Measurements from ENCODE around the gene VEGFB.

VEGFB gene

GRCh38 chr11:64211181-64211872, 23.1 kb upstream of the VEGFB start:
- DNase-seq (ENCODE audit: low spot score), result no peak

DNA sequence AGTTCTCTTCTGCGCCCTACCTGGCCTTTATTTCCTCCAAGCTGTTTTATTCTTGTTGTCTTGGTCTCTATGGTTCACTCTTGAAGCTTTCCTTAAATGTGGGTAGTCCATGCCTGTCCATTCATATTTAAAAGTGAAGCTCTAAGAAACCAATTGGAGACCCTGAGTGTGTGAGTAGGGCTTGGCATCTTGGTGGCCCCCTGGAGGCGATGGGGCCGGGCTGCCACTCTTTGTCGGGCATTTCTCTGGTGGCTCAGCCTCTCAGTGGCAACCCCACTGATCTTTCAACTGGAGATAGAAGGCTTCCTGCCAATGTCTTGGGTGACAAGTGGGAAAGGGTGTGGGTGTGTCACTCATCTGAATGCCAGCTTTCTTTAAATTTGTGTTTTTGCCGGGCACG, 17.5 kb upstream of the VEGFB start:
- no peak for DNase-seq (ENCODE audit: low spot score)

- DNase-seq (ENCODE audit: low spot score), result no peak
These were observed 15.6 kb upstream of the VEGFB start for GRCh38 chr11:64218628-64219353.

DNA sequence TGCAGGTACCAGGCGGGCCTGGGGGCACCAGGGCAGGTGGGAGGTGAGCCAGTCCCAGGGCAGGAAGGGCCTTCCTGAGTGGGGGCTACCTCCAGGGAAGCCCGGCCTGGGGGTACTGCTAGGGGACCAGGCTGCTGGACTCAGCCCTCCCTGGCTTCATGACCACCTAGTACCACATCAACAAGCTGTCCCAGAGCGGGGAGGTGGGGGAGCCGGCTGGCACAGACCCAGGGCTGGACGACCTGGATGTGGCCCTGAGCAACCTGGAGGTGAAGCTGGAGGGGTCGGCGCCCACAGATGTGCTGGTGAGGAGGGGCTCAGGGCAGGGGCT, 15.1 kb upstream of the VEGFB start:
- no peak for DNase-seq (ENCODE audit: low spot score)

DNA sequence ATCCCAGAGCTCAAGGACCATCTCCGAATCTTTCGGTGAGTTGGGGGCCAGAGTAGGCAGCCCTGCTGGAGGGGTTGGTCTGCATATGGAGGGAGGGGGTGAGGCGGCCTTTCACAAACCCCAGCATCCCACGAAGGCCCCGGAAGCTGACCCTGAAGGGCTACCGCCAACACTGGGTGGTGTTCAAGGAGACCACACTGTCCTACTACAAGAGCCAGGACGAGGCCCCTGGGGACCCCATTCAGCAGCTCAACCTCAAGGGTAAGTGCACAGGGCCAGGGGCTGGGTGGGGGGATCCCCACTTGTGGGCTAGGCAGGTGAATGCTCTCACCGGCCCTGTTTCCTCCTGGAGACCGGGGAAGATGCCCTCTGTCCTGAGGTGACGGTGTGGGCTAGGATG, 14.6 kb upstream of the VEGFB start:
- no peak for DNase-seq (ENCODE audit: low spot score)

GRCh38 chr11:64220271-64220670, 14.1 kb upstream of the VEGFB start:
- DNase-seq (ENCODE audit: low spot score), result no peak

GRCh38 chr11:64220798-64221197, 13.6 kb upstream of the VEGFB start:
- no peak for DNase-seq (ENCODE audit: low spot score)

- DNase-seq (ENCODE audit: low spot score), result no peak
These were observed 11.8 kb upstream of the VEGFB start for GRCh38 chr11:64222651-64223000.

GRCh38 chr11:64223001-64223651, 11.3 kb upstream of the VEGFB start:
- no peak for DNase-seq (ENCODE audit: low spot score)

DNA sequence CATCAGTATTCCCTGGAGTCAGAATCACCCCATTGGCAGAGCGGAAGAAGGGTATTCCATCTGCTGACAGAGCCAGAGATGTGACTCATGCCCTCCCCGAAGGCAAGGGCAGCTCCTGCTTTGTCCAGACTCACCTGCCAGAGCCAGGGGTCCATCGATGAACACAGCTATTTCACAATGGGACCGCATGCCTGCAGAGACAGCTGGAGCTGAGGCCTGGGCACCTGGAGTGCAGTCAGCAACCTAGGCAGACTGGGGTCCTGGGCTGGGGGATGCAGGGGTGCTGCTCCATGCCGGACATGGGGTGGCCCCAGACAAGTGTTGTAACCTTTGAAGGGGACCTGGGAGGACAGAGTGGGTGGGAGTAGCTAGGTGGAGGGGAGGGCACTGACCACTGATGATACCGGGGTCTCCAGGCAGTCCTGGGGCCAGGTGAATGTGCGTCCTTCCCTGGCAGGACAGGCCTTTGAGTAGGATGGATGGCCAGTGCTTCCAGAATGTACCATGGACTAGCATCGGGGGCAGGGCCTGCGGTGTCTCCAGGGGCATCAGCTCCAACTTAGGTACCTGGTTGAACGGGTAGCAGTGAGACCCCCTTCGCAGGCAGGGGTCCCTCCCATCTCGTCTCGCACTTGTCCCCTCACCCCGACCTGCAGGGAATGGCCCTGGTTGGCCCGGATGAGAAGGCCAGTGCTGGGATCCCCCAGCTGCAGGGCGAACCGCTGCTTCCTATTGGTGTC, 10.1 kb upstream of the VEGFB start:
- DNase-seq (ENCODE audit: low spot score), result no peak

DNA sequence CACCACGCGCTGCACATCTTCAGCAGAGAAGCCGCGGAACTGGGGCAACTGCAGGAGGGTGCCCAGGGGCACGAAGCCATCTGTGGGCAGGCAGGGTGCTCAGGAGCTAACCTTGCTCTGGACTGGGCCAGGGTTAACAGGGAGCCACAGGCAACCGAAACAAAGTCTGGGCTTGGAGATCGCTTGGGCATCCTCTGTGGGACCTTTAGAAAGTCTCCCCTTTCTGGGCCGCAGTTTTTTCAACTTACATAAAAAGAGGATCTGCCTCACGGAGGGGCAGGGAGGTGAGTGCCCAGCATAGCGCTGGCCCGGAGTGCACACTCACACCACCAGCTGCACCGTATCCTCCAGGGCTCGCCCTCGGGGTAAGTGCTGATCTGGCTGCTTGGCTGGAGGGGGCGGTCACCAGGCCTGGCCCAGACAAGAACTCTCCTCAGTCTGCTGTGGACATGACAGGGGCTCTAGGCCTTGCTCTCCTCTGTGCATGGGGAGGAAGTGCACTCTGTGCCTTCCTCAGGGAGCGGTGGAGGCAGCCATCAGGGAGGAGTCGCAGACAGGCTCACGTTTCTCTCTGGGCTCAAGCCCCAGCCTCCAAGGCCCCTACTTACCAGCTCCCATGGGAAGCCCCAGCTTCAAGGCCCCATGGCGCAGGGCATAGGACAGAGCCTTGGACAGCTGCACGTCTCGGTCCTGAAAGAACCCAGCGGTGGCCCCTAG, 9.3 kb upstream of the VEGFB start:
- no peak for DNase-seq (ENCODE audit: low spot score)

DNA sequence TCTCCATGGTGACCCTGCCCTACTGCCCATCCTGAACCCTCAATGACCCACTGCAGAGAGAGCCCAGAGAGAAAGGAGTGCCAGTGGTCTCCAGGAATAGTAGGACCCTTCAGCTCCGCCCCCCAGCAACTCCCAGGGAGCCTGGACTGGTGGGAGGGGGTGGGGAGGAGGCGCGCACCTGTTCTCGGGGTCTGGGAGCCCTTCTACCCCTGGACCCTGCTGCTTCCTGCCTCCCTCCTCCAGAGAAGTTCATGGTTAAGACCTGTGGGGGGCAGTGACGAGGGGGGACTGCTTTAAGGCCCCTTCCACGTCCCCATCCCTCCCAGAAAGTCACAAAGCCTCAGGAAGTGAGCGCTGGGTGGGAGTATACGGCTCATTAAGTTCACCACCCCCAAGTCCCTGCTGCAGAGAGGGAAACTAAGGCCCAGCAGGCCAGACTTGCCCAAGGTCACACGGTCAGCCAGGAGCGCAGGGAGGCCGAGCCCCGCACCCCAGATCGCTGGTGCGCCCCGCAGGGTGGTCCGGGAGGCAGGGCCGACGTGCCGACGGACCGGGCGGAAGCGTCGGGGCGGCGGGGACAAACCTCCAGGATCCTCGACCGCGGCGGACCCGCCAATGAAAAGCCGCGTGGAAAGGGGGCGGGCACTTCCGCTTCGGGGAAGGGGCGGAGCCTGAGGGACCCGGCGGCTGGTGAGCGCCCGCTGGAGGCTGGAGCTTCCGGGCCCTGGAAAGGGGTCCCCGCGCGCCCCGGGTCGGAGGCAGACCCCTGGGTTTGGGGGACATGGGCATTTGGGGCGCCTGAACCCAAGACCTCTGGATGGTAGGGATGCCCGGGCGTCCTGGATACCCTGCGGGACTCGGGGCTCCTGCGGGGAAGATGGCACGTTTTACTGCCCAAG, 8.5 kb upstream of the VEGFB start, which contains the start of the genes NUDT22 and TRPT1:
TSS of gene NUDT22 (plus strand) at position 667 of the 899 bp plus-strand sequence. CDS start 379 bp downstream, outside the sequence.
TSS of gene TRPT1 (minus strand) at position 579 of the 899 bp plus-strand sequence. CDS start at position 253, 326 bp downstream.
- peak; percentile 96 for DNase-seq (ENCODE audit: low spot score)

- peak; percentile 46 for DNase-seq (ENCODE audit: low spot score)
These were observed 7.8 kb upstream of the VEGFB start for GRCh38 chr11:64226507-64227051.

DNA sequence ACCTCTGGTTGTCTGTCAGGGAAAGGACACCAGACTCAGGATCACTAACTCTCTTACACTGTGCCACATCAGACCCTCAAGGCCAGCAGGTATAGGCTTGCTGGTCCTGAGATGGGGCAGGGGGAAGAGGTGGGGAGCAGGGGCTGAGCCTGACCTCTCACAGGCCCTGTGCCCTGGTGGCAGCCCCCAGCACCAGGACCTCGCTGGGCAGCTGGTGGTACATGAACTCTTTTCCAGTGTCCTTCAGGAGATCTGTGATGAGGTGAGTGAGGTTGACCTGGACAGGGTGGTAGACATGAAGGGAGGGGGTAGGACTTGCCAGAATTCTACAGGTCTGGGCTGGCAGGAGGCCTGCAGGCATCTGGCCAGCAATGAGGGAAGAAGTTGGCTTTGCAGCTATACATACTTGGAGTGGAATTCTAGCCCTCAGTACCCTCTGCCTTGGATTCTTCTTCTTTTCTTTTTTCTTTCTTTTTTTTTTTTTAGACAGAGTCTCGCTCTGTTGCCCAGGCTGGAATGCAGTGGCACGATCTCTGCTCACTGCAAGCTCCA, 6.9 kb upstream of the VEGFB start:
- DNase-seq (ENCODE audit: low spot score), result no peak

GRCh38 chr11:64229090-64229743, 5.2 kb upstream of the VEGFB start:
- no peak for DNase-seq (ENCODE audit: low spot score)

GRCh38 chr11:64229744-64230170, 4.6 kb upstream of the VEGFB start:
- DNase-seq (ENCODE audit: low spot score), result no peak

- peak; percentile 86 for DNase-seq (ENCODE audit: low spot score)
These were observed 4.0 kb upstream of the VEGFB start, which contains the start of gene DNAJC4 for GRCh38 chr11:64230171-64230984. TSS of gene DNAJC4 (plus strand) at chr11:64230548. CDS start at chr11:64230855, 307 bp downstream.

- DNase-seq (ENCODE audit: low spot score), result no peak
These were observed 3.4 kb upstream of the VEGFB start for GRCh38 chr11:64230985-64231365.

GRCh38 chr11:64231546-64231945, 2.8 kb upstream of the VEGFB start:
- DNase-seq (ENCODE audit: low spot score), result no peak

All from AG08396 (cell line).